Chondrocyte (in vitro differentiated cells): ENCODE data around the gene COPS4. TPM values are rescaled to one million over a fixed set of nuclear protein-coding genes. Genes with fewer than 3 reads are reported as not detected.
"Not testable (repeated sequence)": the region's sequence is repeated elsewhere in the genome, so short reads cannot be mapped to it uniquely, and the experiment has no call there.

Experiments
- DNase-seq: peaks from one replicate; pipeline ENCODE4 v3.0.0; 2021; ENCODE audit warnings: mixed read lengths, low spot score
- H3K27ac Mint-ChIP-seq: one replicate; pipeline ENCODE4 v1.8.0; 2021; ENCODE audit warnings: mild to moderate bottlenecking, moderate library complexity, mixed read lengths; ENCODE audit not compliant: unreplicated experiment
- H3K27me3 Mint-ChIP-seq: 2 replicates; pipeline ENCODE4 v1.8.0; 2021; ENCODE audit warnings: low read depth, mixed read lengths
- H3K36me3 Mint-ChIP-seq: 2 replicates; pipeline ENCODE4 v1.8.0; 2021; ENCODE audit warnings: low read depth, mixed read lengths
- H3K4me1 Mint-ChIP-seq: 2 replicates; pipeline ENCODE4 v1.8.0; 2021; ENCODE audit warnings: low read depth, mild to moderate bottlenecking, mixed read lengths
- H3K4me3 Mint-ChIP-seq: one replicate; pipeline ENCODE4 v1.8.0; 2021; ENCODE audit warnings: mild to moderate bottlenecking, moderate library complexity, mixed read lengths; ENCODE audit not compliant: unreplicated experiment
- H3K9me3 Mint-ChIP-seq: 2 replicates; pipeline ENCODE4 v1.8.0; 2021; ENCODE audit warnings: low read depth, mixed read lengths
- CTCF ChIP-seq: fragments of 200-600 bp; sonication (generic); IDR thresholded peaks from 2 replicates; pipeline ENCODE4 v1.5.0; 2021; ENCODE audit warnings: antibody characterized with exemption, mild to moderate bottlenecking, moderate library complexity
- total RNA-seq: library from RNA; stranded (reverse); gene quantifications from 3 replicates; pipeline ENCODE4 v1.2.1, GENCODE V29; 2021

COPS4 gene
- total RNA-seq, 1 donor from 2014 or later: 31.8 TPM

DNA sequence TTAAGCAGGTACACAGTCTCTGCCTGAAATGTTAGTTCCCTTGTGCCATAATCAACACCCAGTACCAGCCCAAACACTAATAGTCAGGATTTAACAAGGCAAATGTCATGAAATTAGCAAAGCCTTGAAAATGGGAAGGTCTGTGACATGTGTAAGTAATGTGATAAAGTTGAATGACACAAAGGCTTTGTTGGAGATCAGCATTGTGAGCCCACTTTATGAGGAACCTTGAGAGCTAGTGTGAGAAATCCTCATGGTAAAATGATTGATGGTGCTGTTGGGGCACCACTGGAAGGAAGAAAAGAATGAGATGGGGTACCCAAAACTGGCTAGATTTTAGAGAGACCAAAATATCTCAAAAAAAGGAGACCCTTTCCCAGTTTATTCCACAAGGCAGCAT is 21.1 kb upstream of the COPS4 start:
- Mint-ChIP-seq H3K9me3 (no peaks in the 10 kb centered on the region), H3K4me1 (peaks cover 32% of the 10 kb centered on the region), H3K4me3 (peak overlapping the region; percentile 94), H3K27ac (peak overlapping the region; percentile 98), H3K36me3 (no peaks in the 10 kb centered on the region), H3K27me3 (no peaks in the 10 kb centered on the region)
- DNase-seq: no peak
- no peak for TF ChIP-seq CTCF

DNA sequence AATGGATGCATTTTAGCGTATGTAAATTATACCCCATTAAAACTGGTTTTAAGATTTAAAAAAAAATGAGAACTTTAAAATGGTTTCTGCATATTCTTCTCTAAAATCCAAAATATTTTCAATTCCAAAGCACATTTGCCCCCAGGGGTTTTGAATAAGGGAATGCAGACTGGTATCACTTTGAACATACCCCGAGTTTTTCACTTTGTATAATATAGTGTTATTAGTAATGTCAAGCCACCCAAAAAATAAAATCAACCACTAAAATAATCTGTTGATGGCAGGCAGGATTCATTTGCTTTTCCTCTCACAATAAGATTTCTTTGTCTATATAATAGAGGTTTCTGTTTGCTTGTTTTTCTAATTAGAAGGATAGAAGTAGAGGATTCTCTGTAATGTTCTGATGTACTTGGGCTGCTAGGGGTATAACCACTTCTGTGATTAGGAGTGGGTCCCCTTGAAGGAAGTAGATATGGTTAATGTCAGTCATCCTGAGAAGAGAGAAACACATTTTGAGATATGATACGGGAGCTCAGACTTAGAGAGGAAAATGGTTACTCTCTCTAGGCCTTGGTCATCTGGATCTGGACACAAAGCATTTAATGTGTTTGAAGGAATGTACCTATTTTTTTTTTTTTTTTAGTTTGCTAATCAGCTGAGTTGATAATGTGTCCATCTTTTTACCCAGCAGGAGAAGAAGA is 15.0 kb upstream of the COPS4 start:
- H3K27me3 Mint-ChIP-seq: no peaks in the 10 kb centered on the region
- no peak for DNase-seq
- TF ChIP-seq CTCF: no peak
- H3K4me3 Mint-ChIP-seq: no peak overlapping the region
- peaks cover 4% of the 10 kb centered on the region for H3K9me3 Mint-ChIP-seq
- H3K27ac Mint-ChIP-seq: no peak overlapping the region
- no peaks in the 10 kb centered on the region for H3K4me1 Mint-ChIP-seq
- peaks cover 1% of the 10 kb centered on the region for H3K36me3 Mint-ChIP-seq

- Mint-ChIP-seq H3K27ac (no peak overlapping the region), H3K9me3 (peaks cover 11% of the 10 kb centered on the region), H3K4me3 (no peak overlapping the region), H3K27me3 (peaks cover 2% of the 10 kb centered on the region), H3K4me1 (no peaks in the 10 kb centered on the region), H3K36me3 (peaks cover 8% of the 10 kb centered on the region)
- no peak for DNase-seq
- no peak for TF ChIP-seq CTCF
These were observed 12.1 kb upstream of the COPS4 start for GRCh38 chr4:83022724-83023450.

DNA sequence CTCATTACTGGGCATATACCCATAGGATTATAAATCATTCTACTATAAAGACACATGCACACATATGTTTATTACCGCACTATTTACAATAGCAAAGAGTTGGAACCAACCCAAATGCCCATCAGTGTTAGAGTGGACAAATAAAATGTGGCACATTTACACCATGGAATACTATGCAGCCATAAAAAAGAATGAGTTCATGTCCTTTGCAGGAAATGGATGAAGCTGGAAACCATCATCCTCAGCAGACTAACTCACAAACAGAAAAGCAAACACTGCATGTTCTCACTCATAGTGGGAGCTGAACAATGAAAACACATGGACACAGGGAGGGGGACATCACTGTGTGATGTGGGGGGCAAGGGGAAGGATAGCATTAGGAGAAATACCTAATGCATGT is 11.4 kb upstream of the COPS4 start:
- DNase-seq, H3K4me3 Mint-ChIP-seq, H3K4me1 Mint-ChIP-seq, H3K27me3 Mint-ChIP-seq, H3K36me3 Mint-ChIP-seq, H3K27ac Mint-ChIP-seq: not testable (repeated sequence)
- H3K9me3 Mint-ChIP-seq: peaks cover 11% of the 10 kb centered on the region

- no peak overlapping the region for H3K4me3 Mint-ChIP-seq
These were observed 10.8 kb upstream of the COPS4 start for GRCh38 chr4:83024233-83024632.

More at GRCh38 chr4:83024233-83024632, 10.8 kb upstream of the COPS4 start:
- H3K27me3 Mint-ChIP-seq: peaks cover 6% of the 10 kb centered on the region
- no peaks in the 10 kb centered on the region for H3K4me1 Mint-ChIP-seq
- H3K27ac Mint-ChIP-seq: no peak overlapping the region
- no peak for TF ChIP-seq CTCF
- H3K9me3 Mint-ChIP-seq: peaks cover 11% of the 10 kb centered on the region
- DNase-seq: no peak
- peaks cover 8% of the 10 kb centered on the region for H3K36me3 Mint-ChIP-seq
